Measurements from ENCODE around the gene PPP2R3A.

DNA sequence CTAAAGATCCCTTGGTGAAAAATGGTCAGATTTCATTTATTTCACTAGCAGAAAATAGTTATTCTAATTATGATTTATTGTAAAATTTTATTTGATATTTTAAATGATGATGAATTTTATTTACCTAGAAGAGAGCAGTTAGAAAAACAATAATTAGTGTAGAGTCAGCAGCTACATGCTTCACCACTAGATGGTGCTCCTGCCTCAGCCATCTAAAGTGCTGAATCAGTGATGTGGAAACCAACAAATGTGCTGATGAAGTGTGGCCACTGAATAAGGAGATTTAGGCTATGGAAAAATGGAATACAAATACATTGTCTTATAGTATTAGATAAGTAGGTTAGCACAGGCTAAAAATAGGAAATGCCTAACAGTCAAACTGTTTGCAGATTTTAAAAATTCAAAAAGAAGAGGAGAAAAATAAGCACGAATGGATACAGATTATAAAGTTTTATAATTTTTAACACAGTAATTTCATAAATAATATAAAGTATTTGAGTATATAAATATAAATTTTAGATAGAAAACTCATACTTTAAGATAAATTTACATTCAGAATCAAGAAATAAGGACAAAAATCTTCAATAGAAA, 109.8 kb downstream of the PPP2R3A start:
- TF ChIP-seq CTCF (CRISPR knock-in tag; IDR thresholded peaks at IDR 0.05) (peak; percentile 88), CEBPB (IDR thresholded peaks at IDR 0.05; ENCODE audit: borderline replicate concordance, low read depth, low read length) (no peak), ZFP36 (IDR thresholded peaks at IDR 0.05; ENCODE audit: borderline replicate concordance, low read depth, low read length, partially characterized antibody) (no peak), AGO1 (IDR thresholded peaks at IDR 0.05; ENCODE audit: low read depth, low read length, poor library complexity, severe bottlenecking) (no peak), POLR2AphosphoS5 (IDR thresholded peaks at IDR 0.05; ENCODE audit: low read depth, low read length) (no peak), ZBTB20 (CRISPR knock-in tag; IDR thresholded peaks at IDR 0.05; ENCODE audit: borderline replicate concordance, low read depth) (no peak), GTF2F1 (IDR thresholded peaks at IDR 0.05; ENCODE audit: low read length) (no peak), ZHX1 (CRISPR knock-in tag; IDR thresholded peaks at IDR 0.05; ENCODE audit: low read depth) (no peak), SNAPC5 (CRISPR knock-in tag; IDR thresholded peaks at IDR 0.05; ENCODE audit: borderline replicate concordance) (no peak), PHF20 (CRISPR knock-in tag; IDR thresholded peaks at IDR 0.05) (no peak), HOMEZ (CRISPR knock-in tag; IDR thresholded peaks at IDR 0.05; ENCODE audit: low read depth) (no peak), CREB1 (IDR thresholded peaks at IDR 0.05) (no peak), CREB1 (CRISPR knock-in tag; IDR thresholded peaks at IDR 0.05) (no peak)

All from HepG2 (cell line).